ENCODE results near the gene CD70.
"Not testable (repeated sequence)": the region's sequence is repeated elsewhere in the genome, so short reads cannot be mapped to it uniquely, and the experiment has no call there.

The CD70 gene

GRCh38 chr19:6570764-6571163 lies 20.2 kb downstream of the CD70 start:
- TF ChIP-seq POLR2AphosphoS5 (IDR thresholded peaks at IDR 0.05; ENCODE audit: low read depth, low read length) (no peak), TAF1 (IDR thresholded peaks at IDR 0.05; ENCODE audit: low read depth, low read length) (no peak), PAX5 (IDR thresholded peaks at IDR 0.05; ENCODE audit: insufficient read depth, low read length, severe bottlenecking) (no peak)
- FAIRE-seq (no peak), DNase-seq (ENCODE audit: insufficient read length, low spot score) (no peak)

GRCh38 chr19:6568816-6569215 lies 22.1 kb downstream of the CD70 start:
- TF ChIP-seq TAF1 (IDR thresholded peaks at IDR 0.05; ENCODE audit: low read depth, low read length) (no peak), PAX5 (IDR thresholded peaks at IDR 0.05; ENCODE audit: insufficient read depth, low read length, severe bottlenecking) (no peak), POLR2AphosphoS5 (IDR thresholded peaks at IDR 0.05; ENCODE audit: low read depth, low read length) (no peak), SPI1 (IDR thresholded peaks at IDR 0.05; ENCODE audit: low read depth, low read length) (no peak), POLR2A (IDR thresholded peaks at IDR 0.05; ENCODE audit: low read depth, low read length) (no peak), POU2F2 (IDR thresholded peaks at IDR 0.05; ENCODE audit: low read depth, low read length) (no peak)
- FAIRE-seq (no peak), DNase-seq (ENCODE audit: insufficient read length, low spot score) (no peak)

DNA sequence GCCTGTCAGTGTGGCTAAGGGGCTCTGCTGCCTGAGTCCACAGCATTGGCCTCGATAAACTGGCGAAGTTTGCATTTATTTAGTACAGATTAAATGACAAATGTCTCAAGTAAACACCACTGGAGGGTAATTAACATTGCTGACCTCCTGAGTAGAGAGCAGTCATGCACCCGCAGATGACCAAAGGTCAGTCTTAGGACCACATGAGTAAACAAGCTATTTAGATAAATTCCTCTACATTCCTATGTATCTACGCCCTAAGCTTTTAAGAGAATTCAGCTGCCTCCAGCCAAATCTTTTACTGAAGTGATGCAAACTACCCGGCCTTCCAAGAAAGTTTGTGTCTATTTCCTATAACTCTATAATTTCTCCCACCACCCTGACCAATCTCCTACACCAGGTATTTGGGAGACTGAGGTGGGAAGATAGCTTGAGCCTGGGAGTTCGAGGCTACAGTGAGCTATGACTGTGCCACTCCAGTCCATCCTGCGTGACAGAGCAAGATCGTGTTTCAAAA lies 22.9 kb downstream of the CD70 start:
- FAIRE-seq (no peak), DNase-seq (ENCODE audit: insufficient read length, low spot score) (no peak)
- TF ChIP-seq POLR2AphosphoS5 (IDR thresholded peaks at IDR 0.05; ENCODE audit: low read depth, low read length) (no peak), POU2F2 (IDR thresholded peaks at IDR 0.05; ENCODE audit: low read depth, low read length) (no peak), PAX5 (IDR thresholded peaks at IDR 0.05; ENCODE audit: insufficient read depth, low read length, severe bottlenecking) (no peak), POLR2A (IDR thresholded peaks at IDR 0.05; ENCODE audit: low read depth, low read length) (no peak), TAF1 (IDR thresholded peaks at IDR 0.05; ENCODE audit: low read depth, low read length) (no peak), SPI1 (IDR thresholded peaks at IDR 0.05; ENCODE audit: low read depth, low read length) (no peak)

DNA sequence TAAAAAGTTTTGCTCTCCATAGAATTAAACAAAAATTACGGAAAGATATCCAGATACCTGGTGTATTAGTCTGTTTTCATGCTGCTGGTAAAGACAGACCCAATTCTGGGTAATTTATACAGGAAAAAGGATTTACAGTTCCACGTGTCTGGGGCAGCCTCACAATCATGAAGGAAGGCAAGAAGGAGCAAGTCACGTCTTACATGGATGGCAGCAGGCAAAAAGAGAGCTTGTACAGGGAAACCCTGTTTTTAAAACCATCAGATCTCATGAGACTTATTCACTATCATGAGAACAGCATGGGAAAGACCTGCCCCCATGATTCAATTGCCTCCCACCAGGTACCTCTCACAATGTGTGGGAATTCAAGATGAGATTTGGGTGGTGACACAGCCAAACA lies 24.2 kb downstream of the CD70 start:
- not testable (repeated sequence) for FAIRE-seq; DNase-seq (ENCODE audit: insufficient read length, low spot score)

GRCh38 chr19:6564393-6564792 lies 26.6 kb downstream of the CD70 start:
- peak; percentile 74 for FAIRE-seq
- TF ChIP-seq POU2F2 (IDR thresholded peaks at IDR 0.05; ENCODE audit: low read depth, low read length): no peak
- no peak for TF ChIP-seq POLR2AphosphoS5 (IDR thresholded peaks at IDR 0.05; ENCODE audit: low read depth, low read length)
- TF ChIP-seq POLR2A (IDR thresholded peaks at IDR 0.05; ENCODE audit: low read depth, low read length): no peak
- TF ChIP-seq SPI1 (IDR thresholded peaks at IDR 0.05; ENCODE audit: low read depth, low read length): no peak
- no peak for TF ChIP-seq TAF1 (IDR thresholded peaks at IDR 0.05; ENCODE audit: low read depth, low read length)
- no peak for TF ChIP-seq PAX5 (IDR thresholded peaks at IDR 0.05; ENCODE audit: insufficient read depth, low read length, severe bottlenecking)
- no peak for DNase-seq (ENCODE audit: insufficient read length, low spot score)

DNA sequence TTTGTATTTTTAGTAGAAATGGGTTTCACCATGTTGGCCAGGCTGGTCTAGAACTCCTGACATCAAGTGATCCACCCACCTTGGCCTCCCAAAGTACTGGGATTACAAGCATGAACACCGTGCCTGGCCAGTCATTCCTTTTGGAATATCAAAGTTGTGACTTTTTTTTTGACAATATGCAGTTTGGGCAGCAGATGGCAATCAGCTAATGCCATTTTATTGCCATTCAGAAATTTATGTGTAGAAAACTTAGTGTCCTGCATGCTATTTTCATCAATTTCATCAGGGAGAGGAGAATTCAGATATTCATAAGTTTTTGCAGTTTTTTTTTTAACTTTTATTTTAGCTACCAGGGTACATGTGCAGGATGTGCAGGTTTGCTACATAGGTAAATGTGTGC lies 28.5 kb downstream of the CD70 start:
- FAIRE-seq; DNase-seq (ENCODE audit: insufficient read length, low spot score): not testable (repeated sequence)

- FAIRE-seq (peak; percentile 61), DNase-seq (ENCODE audit: insufficient read length, low spot score) (no peak)
- TF ChIP-seq SPI1 (IDR thresholded peaks at IDR 0.05; ENCODE audit: low read depth, low read length): peak; percentile 61
- no peak for TF ChIP-seq POU2F2 (IDR thresholded peaks at IDR 0.05; ENCODE audit: low read depth, low read length)
- TF ChIP-seq POLR2AphosphoS5 (IDR thresholded peaks at IDR 0.05; ENCODE audit: low read depth, low read length): no peak
Observed at GRCh38 chr19:6556480-6557195, 34.3 kb downstream of the CD70 start.

GRCh38 chr19:6556043-6556449 lies 34.9 kb downstream of the CD70 start:
- DNase-seq (ENCODE audit: insufficient read length, low spot score): no peak
- TF ChIP-seq TAF1 (IDR thresholded peaks at IDR 0.05; ENCODE audit: low read depth, low read length): no peak
- no peak for TF ChIP-seq POLR2AphosphoS5 (IDR thresholded peaks at IDR 0.05; ENCODE audit: low read depth, low read length)
- no peak for TF ChIP-seq PAX5 (IDR thresholded peaks at IDR 0.05; ENCODE audit: insufficient read depth, low read length, severe bottlenecking)
- no peak for TF ChIP-seq POLR2A (IDR thresholded peaks at IDR 0.05; ENCODE audit: low read depth, low read length)
- no peak for TF ChIP-seq SPI1 (IDR thresholded peaks at IDR 0.05; ENCODE audit: low read depth, low read length)
- TF ChIP-seq POU2F2 (IDR thresholded peaks at IDR 0.05; ENCODE audit: low read depth, low read length): no peak
- no peak for FAIRE-seq

- FAIRE-seq (peak; percentile 97), DNase-seq (ENCODE audit: insufficient read length, low spot score) (peak; percentile 86)
- TF ChIP-seq TAF1 (IDR thresholded peaks at IDR 0.05; ENCODE audit: low read depth, low read length) (no peak), SPI1 (IDR thresholded peaks at IDR 0.05; ENCODE audit: low read depth, low read length) (no peak), POLR2AphosphoS5 (IDR thresholded peaks at IDR 0.05; ENCODE audit: low read depth, low read length) (no peak), PAX5 (IDR thresholded peaks at IDR 0.05; ENCODE audit: insufficient read depth, low read length, severe bottlenecking) (no peak), POU2F2 (IDR thresholded peaks at IDR 0.05; ENCODE audit: low read depth, low read length) (no peak), POLR2A (IDR thresholded peaks at IDR 0.05; ENCODE audit: low read depth, low read length) (no peak)
Observed at GRCh38 chr19:6551607-6552450, 39.1 kb downstream of the CD70 start.

- TF ChIP-seq PAX5 (IDR thresholded peaks at IDR 0.05; ENCODE audit: insufficient read depth, low read length, severe bottlenecking) (no peak), POLR2A (IDR thresholded peaks at IDR 0.05; ENCODE audit: low read depth, low read length) (no peak), SPI1 (IDR thresholded peaks at IDR 0.05; ENCODE audit: low read depth, low read length) (no peak), POLR2AphosphoS5 (IDR thresholded peaks at IDR 0.05; ENCODE audit: low read depth, low read length) (no peak), POU2F2 (IDR thresholded peaks at IDR 0.05; ENCODE audit: low read depth, low read length) (no peak), TAF1 (IDR thresholded peaks at IDR 0.05; ENCODE audit: low read depth, low read length) (no peak)
- DNase-seq (ENCODE audit: insufficient read length, low spot score) (no peak), FAIRE-seq (peak; percentile 73)
Observed at GRCh38 chr19:6551091-6551490, 39.9 kb downstream of the CD70 start.

GRCh38 chr19:6550679-6551078 lies 40.3 kb downstream of the CD70 start:
- DNase-seq (ENCODE audit: insufficient read length, low spot score); FAIRE-seq: not testable (repeated sequence)

Measured in GM12891 (cell line).